Bronchial epithelial cell (primary cell): ENCODE data around the gene HOMEZ. TPM values are rescaled to one million over a fixed set of nuclear protein-coding genes. Genes with fewer than 3 reads are reported as not detected.
A peak's percentile ranks its signal among the peaks of the same experiment; 100 is the strongest.

ENCODE experiments used
- DNase-seq: peaks from one replicate; pipeline ENCODE4 v3.0.0-alpha.2; 2010; ENCODE audit warnings: low read depth
- FAIRE-seq: peaks from 2 replicates; lab custom pipeline; 2011; peaks lifted over from hg19 to GRCh38; lab: Jason Lieb, UNC
- H3K27me3 ChIP-seq: 2 replicates; pipeline ENCODE4 v1.5.1; 2011; ENCODE audit warnings: low read length; ENCODE audit not compliant: control insufficient read depth, insufficient read depth
- H3K36me3 ChIP-seq: 2 replicates; pipeline ENCODE4 v1.5.1; 2011; ENCODE audit warnings: low read length; ENCODE audit not compliant: control insufficient read depth, insufficient read depth
- H3K4me3 ChIP-seq: 2 replicates; pipeline ENCODE4 v1.5.1; 2011; ENCODE audit warnings: mild to moderate bottlenecking, low read depth, low read length, control low read depth
- total RNA-seq: library from RNA; depleted of rRNA; stranded (reverse); fragments of >200 nt; gene quantifications from 2 replicates; pipeline ENCODE4 v1.2.1, GENCODE V29; 2014
- TF ChIP-seq, protein P1 (sequence below): IDR thresholded peaks from 2 replicates; pipeline ENCODE4 v1.5.1; 2011; ENCODE audit warnings: mild to moderate bottlenecking, moderate library complexity, low read length, control low read depth, inconsistent platforms; ENCODE audit not compliant: insufficient read depth, severe bottlenecking

The HOMEZ gene
- total RNA-seq, 1 donor from 2014 or later, result 5.0 TPM

DNA sequence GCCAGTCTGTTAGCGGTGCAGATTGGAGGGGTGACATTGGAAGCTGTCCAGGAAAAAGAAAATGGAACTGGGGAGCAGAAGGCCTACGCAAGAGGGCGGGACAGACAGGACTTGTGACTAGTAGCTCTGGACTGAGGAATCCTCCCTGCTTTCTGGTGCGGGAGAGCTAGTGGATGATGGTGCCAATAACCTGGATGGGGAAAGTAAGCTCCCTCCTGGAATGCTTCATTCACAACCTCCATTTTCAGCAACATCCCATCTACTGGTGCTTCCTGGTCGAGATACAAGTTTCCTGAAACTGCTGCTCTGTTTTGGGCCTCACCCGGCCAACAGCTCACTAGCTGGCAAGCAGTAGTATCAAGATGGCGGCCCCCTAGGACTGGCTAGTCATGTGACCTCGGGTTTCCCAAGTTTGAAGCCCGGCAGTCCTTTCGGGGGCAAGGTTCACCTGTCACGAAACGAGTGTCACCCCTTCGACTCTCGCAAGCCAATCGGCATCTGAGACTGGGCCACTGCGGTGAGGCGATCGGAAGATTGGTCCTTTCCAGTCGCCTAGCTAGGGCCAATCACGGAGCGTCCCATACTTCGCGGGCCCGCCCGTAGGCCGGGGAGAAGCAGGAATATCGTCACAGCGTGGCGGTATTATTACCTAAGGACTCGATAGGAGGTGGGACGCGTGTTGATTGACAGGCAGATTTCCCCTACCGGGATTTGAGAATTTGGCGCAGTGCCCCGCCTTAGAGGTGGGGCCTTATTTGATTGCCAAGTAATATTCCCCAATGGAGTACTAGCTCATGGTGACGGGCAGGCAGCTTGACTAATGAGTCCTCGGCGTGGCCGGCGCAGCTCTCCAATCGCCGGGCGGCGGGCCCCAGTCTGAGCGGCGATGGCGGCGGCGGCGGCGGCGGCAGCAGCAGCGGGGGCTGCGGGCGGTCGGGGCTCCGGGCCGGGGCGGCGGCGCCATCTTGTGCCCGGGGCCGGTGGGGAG, 34.9 kb upstream of the HOMEZ start, which contains the start of gene PABPN1:
PABPN1 (plus strand) TSS at position 874 of the 988 bp plus-strand sequence; CDS start at position 887, 13 bp downstream.
- no peaks in the 10 kb centered on the region for H3K27me3 ChIP-seq
- TF ChIP-seq, protein P1, sequence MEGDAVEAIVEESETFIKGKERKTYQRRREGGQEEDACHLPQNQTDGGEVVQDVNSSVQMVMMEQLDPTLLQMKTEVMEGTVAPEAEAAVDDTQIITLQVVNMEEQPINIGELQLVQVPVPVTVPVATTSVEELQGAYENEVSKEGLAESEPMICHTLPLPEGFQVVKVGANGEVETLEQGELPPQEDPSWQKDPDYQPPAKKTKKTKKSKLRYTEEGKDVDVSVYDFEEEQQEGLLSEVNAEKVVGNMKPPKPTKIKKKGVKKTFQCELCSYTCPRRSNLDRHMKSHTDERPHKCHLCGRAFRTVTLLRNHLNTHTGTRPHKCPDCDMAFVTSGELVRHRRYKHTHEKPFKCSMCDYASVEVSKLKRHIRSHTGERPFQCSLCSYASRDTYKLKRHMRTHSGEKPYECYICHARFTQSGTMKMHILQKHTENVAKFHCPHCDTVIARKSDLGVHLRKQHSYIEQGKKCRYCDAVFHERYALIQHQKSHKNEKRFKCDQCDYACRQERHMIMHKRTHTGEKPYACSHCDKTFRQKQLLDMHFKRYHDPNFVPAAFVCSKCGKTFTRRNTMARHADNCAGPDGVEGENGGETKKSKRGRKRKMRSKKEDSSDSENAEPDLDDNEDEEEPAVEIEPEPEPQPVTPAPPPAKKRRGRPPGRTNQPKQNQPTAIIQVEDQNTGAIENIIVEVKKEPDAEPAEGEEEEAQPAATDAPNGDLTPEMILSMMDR, result no peak
- peaks cover 12% of the 10 kb centered on the region for H3K36me3 ChIP-seq
- H3K4me3 ChIP-seq, result peak within 1 kb of the TSS; percentile 74
- FAIRE-seq (no peak), DNase-seq (peak; percentile 98)

DNA sequence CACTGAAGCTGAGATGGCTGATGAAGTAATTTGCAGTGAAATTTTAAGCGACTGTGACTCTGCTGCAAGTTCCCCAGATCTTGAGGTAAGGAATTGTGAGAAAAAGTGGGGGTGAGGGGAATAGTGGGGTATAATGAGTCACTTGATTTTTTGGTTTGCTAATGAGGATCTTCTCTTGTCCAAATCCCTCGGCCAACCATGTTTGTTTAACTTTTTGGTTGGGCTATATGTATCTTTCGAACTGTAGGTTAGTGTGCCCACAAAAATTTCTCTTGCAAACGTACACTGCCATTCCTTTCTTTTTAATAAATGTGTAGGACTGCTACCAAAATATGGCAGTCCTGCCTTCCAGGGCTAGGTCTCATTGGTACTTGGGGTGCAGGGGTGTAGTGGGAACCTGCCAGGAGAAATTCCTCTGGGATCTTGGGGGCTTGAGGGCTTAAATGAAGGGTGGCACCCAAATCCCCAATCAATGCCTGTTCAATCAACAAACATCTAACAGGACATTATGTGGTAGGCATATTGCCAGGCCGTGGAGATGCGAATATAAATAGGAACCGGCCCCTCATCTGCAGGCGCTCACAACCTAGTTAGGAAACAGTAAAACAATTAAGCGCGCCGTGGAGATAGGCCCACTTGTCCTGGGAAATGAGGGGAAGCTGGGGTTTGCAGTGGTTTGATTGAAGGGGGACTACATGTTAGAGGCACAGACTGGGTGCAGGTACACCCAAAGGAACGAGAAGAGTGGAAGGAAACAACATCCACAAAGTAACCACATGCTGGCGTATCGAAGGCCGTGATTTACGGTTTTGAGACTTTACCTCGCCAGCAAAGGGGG, 34.0 kb upstream of the HOMEZ start:
- Histone ChIP-seq H3K36me3 (peaks cover 12% of the 10 kb centered on the region), H3K27me3 (no peaks in the 10 kb centered on the region), H3K4me3 (no peak overlapping the region)
- TF ChIP-seq, protein P1, result no peak
- FAIRE-seq (no peak), DNase-seq (no peak)

DNA sequence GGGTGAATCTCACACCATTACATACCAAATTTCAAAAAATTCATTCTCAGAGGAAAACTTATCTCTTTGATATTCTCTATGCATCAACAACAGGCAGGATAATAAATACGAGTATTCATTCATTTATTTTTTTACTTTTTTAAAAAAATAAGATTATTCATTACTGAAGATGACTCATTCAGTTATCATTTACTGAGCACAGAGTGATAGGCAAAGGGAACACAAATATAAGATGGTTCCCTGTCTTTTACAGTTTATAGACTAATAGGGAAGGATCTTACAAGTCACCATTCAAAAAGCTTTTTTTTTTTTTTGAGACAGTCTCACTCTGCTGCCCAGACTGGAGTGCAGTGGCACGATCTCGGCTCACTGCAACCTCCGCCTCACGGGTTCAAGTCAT, 30.4 kb upstream of the HOMEZ start:
- peaks cover 1% of the 10 kb centered on the region for H3K36me3 ChIP-seq
- H3K4me3 ChIP-seq, result no peak overlapping the region
- TF ChIP-seq, protein P1, result no peak
- FAIRE-seq (no peak), DNase-seq (no peak)
- no peaks in the 10 kb centered on the region for H3K27me3 ChIP-seq

DNA sequence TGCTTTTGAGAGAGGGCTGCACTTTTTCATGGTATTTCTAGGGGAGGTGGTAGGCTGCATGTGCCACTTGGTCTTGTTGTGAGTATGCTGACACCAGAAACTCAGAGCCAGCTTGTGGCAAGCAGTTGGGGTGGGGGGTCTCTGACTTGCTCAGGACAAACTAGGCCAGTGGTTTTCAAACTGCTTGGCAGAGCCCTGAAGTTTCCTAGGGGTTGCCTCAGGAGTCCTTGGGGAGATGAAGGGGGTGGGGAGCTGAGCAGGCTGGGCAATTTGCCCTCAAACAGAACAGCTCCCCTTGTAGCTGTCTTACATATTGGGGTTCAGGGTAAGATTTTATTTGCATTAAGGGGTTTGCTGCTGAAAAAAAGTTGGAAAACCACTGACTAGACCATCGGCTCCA, 24.6 kb upstream of the HOMEZ start:
- Histone ChIP-seq H3K36me3 (peaks cover 20% of the 10 kb centered on the region), H3K4me3 (no peak overlapping the region), H3K27me3 (no peaks in the 10 kb centered on the region)
- FAIRE-seq, result no peak
- no peak for DNase-seq
- TF ChIP-seq, protein P1, result no peak

DNA sequence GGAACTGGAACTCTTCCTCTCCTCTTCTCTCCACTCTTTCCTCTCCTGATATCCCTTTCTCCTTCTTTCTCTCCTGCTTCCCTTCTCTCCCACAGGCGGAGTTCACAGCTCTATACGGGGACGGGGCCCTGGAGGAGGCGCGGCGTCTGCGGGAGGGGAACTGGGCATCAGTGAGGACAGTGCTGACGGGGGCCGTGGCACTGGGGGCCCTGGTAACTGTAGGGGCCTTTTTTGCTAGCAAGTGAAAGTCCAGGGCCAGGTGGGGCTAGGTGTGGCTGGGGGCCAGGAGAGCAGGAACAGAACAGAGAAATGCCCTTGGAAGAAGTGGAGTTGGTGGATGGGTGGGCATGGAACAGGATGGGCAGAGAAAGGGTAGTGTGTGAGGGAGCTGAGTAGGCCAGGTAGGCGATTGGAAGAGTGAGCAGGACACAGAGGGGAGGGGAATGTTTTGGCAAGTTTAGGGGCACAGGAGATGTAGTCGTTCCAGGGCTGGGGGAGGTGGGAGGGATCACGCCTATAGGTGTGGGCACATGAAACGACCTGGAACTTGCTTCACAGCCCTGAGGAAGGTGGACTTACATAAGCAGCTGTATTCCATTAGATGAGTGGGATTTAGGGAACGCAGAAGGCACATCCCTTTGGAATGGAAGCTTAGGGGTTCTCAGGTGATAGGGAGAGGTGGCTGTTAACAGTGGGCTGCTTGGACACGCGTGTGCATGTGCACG, 23.0 kb upstream of the HOMEZ start:
- H3K36me3 ChIP-seq, result peaks cover 20% of the 10 kb centered on the region
- no peaks in the 10 kb centered on the region for H3K27me3 ChIP-seq
- TF ChIP-seq, protein P1, result no peak
- FAIRE-seq (no peak), DNase-seq (no peak)
- H3K4me3 ChIP-seq, result peak overlapping the region; percentile 5
